Adrenal gland (tissue), 12 donors: Measurements from ENCODE around the gene TSPAN15. TPM values are rescaled to one million over a fixed set of nuclear protein-coding genes. Genes with fewer than 3 reads are reported as not detected.

Experiments
- DNase-seq, 7 donors: peaks; one replicate each; pipeline ENCODE4 v3.0.0-alpha.2; 2019 to 2020
- H3K27ac ChIP-seq, 5 donors: fragments of 200-600 bp; sonication (generic) in 4 of 5; 1 replicate in 3 of 5; 2 replicates in 2 of 5; pipeline versions ENCODE4 v1.5.1 to v1.8.0; 2016 to 2020; ENCODE audit warnings: mild to moderate bottlenecking in 1 of 5
- H3K27me3 ChIP-seq: fragments of 200-600 bp; 2 replicates; pipeline ENCODE4 v1.8.0; 2021
- H3K36me3 ChIP-seq, 2 donors: fragments of 200-600 bp; replicated peaks in 1 of 2; 1 replicate in 1 of 2; 2 replicates in 1 of 2; pipeline versions ENCODE4 v1.5.1 to v1.8.0; 2018 to 2022
- H3K4me1 ChIP-seq, 2 donors: fragments of 200-600 bp; replicated peaks in 1 of 2; 1 replicate in 1 of 2; 2 replicates in 1 of 2; pipeline versions ENCODE4 v1.5.1 to v1.8.0; 2018 to 2021
- H3K4me3 ChIP-seq, 4 donors: fragments of 200-600 bp; sonication (generic) in 3 of 4; one replicate each; pipeline ENCODE4 v1.5.1; 2016 to 2018
- H3K9me3 ChIP-seq, 3 donors: fragments of 200-600 bp; sonication (generic) in 1 of 3; replicated peaks in 1 of 3; 1 replicate in 2 of 3; 2 replicates in 1 of 3; pipeline versions ENCODE4 v1.5.1 to v1.8.0; 2016 to 2021
- POLR2A ChIP-seq, 2 donors: fragments of 450-650 bp; IDR thresholded peaks; one replicate each; pipeline ENCODE4 v1.6.1; 2017; ENCODE audit warnings: antibody characterized with exemption in 2 of 2, mild to moderate bottlenecking in 2 of 2, moderate library complexity in 1 of 2
- WGBS, 4 donors: extraction: QIAGEN DNeasy Blood & Tissue Kit in 2 of 4; methylation state at CpG; one replicate each; pipeline versions ENCODE4 v1.1.5 to v1.1.7; 2013 to 2017; 5-methylcytosine and 5-hydroxymethylcytosine counted together
- intact Hi-C, 2 donors: fragments of 100-400 bp; cut with DNase I; formaldehyde crosslinking; loops; one replicate each; pipeline versions ENCODE4 v1.14.1 to v1.15.0; 2022 to 2023
- polyA plus RNA-seq, 3 donors: library from polyadenylated mRNA; stranded (reverse); fragments of 200-250 nt in 2 of 3; fragments of 350-450 nt in 1 of 3; fragmentation: Illumina TruSeq in 1 of 3; extraction: RNeasy Lipid Tissue Mini Kit (QIAGEN cat#74804) in 1 of 3; gene quantifications; one replicate each; pipeline ENCODE4 v1.2.3, GENCODE V29; 2013 to 2014
- total RNA-seq, 9 donors: library from RNA; depleted of rRNA in 4 of 9; stranded (reverse); fragments of >200 nt in 4 of 9; fragments of 120-200 nt in 1 of 9; fragmentation: NEBNext Ultra II Directional in 1 of 9; extraction: Animal tissue kit (Norgen Biotek cat#: 25700) in 1 of 9; gene quantifications; one replicate each; pipeline versions ENCODE4 v1.1.0 to v1.2.4, GENCODE V29; 2013 to 2023
- TF ChIP-seq, protein P1 (sequence below), 6 experiments: fragments of 450-650 bp in 4 of 6; fragments of 200-600 bp in 2 of 6; sonication (generic) in 1 of 6; IDR thresholded peaks; 1 replicate in 5 of 6; 2 replicates in 1 of 6; pipeline versions ENCODE4 v1.5.1 to v1.8.0; 2016 to 2021; ENCODE audit warnings: antibody characterized with exemption in 6 of 6, mild to moderate bottlenecking in 2 of 6, moderate library complexity in 1 of 6
- donor health status: healthy with polysubstance abuse.
- donor health status: Bipolar disorder and iron deficiency.
- donor health status: DM: yes; HTN: yes; CAD: no.
- donor health status: DM: no; HTN: no; CAD: no.
- donor health status: DM: no; HTN: no; CAD: no.
- donor health status: DM: yes; HTN: yes; CAD: no.

Gene TSPAN15
- total and polyA plus RNA-seq, 12 donors = 5.6 to 14.8 (median 10.8) TPM

DNA sequence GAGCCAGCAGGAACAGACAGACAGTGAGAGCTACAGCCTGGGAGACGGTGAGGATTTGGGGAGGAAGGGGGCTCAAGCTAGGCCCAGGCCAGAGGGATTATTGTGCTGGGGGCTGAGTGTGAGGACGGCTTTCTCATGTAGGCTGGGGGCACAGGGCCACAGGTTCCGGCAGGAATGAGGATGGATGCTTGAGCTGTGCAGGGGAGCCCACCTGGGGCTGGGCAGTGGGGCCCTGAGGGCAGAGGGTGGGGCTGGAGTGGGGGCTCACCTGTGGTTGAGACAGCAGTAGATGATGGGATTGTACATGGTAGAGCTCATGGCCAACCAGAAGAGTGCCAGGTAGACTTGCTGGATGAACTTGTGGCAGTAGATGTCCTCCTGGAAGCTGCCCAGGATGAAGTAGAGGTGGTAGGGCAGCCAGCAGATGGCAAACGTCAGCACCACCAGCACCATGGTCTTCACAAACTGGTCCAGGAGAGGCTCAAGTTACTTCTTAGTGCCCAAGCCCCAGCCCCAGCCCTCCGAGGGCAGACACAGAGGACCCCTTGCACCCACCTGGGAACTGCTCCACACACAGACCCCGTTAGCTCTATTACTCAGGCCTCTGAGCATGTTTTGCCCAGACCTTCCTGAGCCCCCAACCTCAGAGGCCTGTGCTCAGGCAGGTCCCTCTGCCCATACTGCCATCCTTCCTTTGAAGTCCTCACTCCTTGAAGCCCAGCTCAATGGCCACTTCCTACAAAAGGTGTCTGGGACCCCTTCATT lies 44.3 kb upstream of the TSPAN15 start:
- H3K36me3 ChIP-seq = no peaks in the 10 kb centered on the region
- H3K9me3 ChIP-seq = no peaks in the 10 kb centered on the region
- TF ChIP-seq POLR2A (IDR thresholded peaks at IDR 0.05) = no peak
- TF ChIP-seq, protein P1, sequence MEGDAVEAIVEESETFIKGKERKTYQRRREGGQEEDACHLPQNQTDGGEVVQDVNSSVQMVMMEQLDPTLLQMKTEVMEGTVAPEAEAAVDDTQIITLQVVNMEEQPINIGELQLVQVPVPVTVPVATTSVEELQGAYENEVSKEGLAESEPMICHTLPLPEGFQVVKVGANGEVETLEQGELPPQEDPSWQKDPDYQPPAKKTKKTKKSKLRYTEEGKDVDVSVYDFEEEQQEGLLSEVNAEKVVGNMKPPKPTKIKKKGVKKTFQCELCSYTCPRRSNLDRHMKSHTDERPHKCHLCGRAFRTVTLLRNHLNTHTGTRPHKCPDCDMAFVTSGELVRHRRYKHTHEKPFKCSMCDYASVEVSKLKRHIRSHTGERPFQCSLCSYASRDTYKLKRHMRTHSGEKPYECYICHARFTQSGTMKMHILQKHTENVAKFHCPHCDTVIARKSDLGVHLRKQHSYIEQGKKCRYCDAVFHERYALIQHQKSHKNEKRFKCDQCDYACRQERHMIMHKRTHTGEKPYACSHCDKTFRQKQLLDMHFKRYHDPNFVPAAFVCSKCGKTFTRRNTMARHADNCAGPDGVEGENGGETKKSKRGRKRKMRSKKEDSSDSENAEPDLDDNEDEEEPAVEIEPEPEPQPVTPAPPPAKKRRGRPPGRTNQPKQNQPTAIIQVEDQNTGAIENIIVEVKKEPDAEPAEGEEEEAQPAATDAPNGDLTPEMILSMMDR (IDR thresholded peaks at IDR 0.05) = no peak
- no peaks in the 10 kb centered on the region for H3K27me3 ChIP-seq
- peak overlapping the region in 3 of 5 donors; percentile 17 to 61 (median 43) for H3K27ac ChIP-seq
- DNase-seq = no peak
- intact Hi-C loops = no loop called here
- 77 to 88% (median 78%) methylated on average over 5 to 6 of the region's 6 CpGs for WGBS, 4 donors
- H3K4me1 ChIP-seq = peaks cover 8 to 16% of the 10 kb centered on the region in 2 donors
- H3K4me3 ChIP-seq = no peak overlapping the region

DNA sequence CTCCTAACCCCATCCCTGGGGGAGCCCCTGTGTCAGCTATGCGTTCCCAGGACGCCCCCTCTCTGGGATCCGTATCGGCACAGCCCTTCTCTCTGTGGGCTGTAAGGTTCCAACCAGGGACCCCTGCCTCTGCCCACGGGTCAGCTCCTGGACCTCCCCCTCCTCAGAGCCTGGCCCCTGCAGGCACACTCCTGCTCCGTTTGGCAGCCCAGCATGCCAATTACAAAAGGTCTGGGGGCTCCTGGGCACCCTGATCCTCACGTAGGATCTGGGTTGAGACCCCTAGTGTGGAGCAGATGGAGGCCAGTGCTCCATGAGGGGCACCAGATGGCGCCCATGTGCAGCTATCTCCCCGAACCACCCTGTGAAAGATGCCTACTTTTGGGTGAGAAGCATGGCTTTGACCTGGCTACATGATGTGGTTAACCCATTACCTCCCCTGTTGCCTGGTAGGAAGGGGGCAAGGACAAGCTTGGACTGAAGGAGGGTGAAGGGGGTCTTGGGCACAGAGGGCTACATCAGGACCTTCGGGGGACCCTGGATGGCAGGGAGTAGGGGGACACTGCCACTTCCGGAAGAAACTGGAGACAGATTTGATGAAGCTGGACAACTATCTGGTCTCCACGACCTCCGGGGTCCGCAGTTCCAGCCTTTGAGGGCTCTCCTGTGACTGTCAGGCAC lies 43.5 kb upstream of the TSPAN15 start:
- Histone ChIP-seq H3K27ac (peak overlapping the region in 3 of 5 donors; percentile 9 to 66 (median 61)), H3K9me3 (no peaks in the 10 kb centered on the region), H3K36me3 (no peaks in the 10 kb centered on the region), H3K27me3 (no peaks in the 10 kb centered on the region), H3K4me3 (peak overlapping the region in 1 of 4 donors; percentile 20), H3K4me1 (peaks cover 8 to 16% of the 10 kb centered on the region in 2 donors)
- intact Hi-C loops = no loop called here
- WGBS, 4 donors = 59 to 66% (median 64%) methylated on average over 11 to 14 of the region's 14 CpGs
- TF ChIP-seq, protein P1 (IDR thresholded peaks at IDR 0.05) = no peak
- no peak for TF ChIP-seq POLR2A (IDR thresholded peaks at IDR 0.05)
- DNase-seq = peak in 3 of 7 donors; percentile 27 to 33 (median 31)

DNA sequence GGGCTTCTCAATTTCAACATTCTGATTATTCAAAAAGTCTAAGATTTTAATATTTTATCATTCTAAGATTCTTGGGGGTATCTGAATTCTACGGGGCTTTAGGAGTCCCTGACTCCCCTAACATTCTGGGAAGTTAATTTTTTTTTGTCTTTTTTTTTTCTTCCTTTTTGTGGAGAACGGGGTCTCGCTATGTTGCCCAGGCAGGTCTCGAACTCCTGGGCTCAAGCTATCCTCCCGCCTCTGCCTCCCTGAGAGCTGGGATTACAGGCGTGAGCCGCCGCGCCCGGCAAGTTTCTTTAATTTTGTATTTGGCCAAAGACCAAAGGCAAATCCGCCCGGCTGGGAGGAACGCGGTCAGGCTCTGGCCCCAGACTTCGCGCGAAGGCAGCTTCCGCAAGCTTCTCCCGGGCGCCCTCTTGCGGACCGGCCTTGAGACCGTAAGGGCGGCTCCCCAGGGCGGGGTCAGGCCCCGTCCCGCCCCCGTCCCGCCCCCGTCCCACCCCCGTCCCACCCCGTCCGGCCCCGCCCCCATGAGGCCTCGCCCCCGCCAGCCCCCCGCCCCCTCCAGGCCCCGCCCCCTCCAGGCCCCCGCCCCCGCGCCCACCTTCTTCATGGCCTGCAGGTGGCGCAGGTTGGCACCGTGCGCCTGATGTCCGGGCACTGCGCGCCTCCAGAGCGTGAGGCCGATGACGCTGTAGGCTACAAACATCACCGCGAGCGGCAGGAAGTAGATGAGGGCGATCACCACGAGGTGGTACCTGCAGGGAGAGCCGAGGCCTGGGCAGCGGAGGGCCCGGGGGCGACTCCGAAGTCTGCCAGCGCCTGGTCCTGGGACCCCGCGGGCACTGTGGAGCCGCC lies 42.7 kb upstream of the TSPAN15 start:
- H3K4me1 ChIP-seq = peaks cover 8 to 16% of the 10 kb centered on the region in 2 donors
- intact Hi-C loops = no loop called here
- peak overlapping the region; percentile 46 to 93 (median 85) for H3K27ac ChIP-seq
- no peaks in the 10 kb centered on the region for H3K27me3 ChIP-seq
- DNase-seq = peak; percentile 94 to 97 (median 96)
- H3K36me3 ChIP-seq = no peaks in the 10 kb centered on the region
- no peaks in the 10 kb centered on the region for H3K9me3 ChIP-seq
- H3K4me3 ChIP-seq = peak overlapping the region in 3 of 4 donors; percentile 18 to 52 (median 28)
- 3 to 7% (median 4%) methylated on average over 18 to 64 of the region's 64 CpGs for WGBS, 4 donors
- TF ChIP-seq, protein P1 (IDR thresholded peaks at IDR 0.05) = peak; percentile 27 to 77 (median 46)
- peak in 1 of 2 donors; percentile 37 for TF ChIP-seq POLR2A (IDR thresholded peaks at IDR 0.05)

DNA sequence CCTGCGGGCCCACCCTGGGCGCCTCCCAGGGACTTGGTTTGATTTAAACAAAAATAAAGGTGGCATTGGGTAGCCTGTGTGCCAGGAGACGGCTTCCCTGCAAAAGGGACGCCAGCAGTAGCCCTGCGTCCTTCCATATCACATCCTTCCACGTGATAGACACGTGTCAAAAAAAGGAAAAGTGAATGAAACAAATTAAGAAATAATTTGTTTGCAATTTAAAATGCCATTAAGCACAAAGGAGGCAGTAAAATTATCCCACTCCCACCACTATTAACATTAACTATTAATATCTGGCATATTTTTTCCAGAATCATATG lies 42.1 kb upstream of the TSPAN15 start:
- Histone ChIP-seq H3K27me3 (no peaks in the 10 kb centered on the region), H3K4me1 (peaks cover 8 to 16% of the 10 kb centered on the region in 2 donors), H3K36me3 (no peaks in the 10 kb centered on the region), H3K9me3 (no peaks in the 10 kb centered on the region), H3K27ac (peak overlapping the region; percentile 46 to 93 (median 85)), H3K4me3 (peak overlapping the region in 3 of 4 donors; percentile 18 to 52 (median 28))
- intact Hi-C loops = no loop called here
- 10 to 18% (median 12%) methylated on average over 7 of the region's 7 CpGs for WGBS, 4 donors
- DNase-seq = no peak
- TF ChIP-seq POLR2A (IDR thresholded peaks at IDR 0.05) = no peak
- TF ChIP-seq, protein P1 (IDR thresholded peaks at IDR 0.05) = peak in 2 of 6 experiments; percentile 5 to 28
